A673 (cell line): ENCODE measurements around the gene TBC1D2B.

Experiments
- EZH2 ChIP-seq: fragments of 200-600 bp; sonication (generic); IDR thresholded peaks from 2 replicates; pipeline ENCODE4 v1.6.1; 2017; ENCODE audit warnings: borderline replicate concordance, low read depth, mild to moderate bottlenecking, mixed read lengths, antibody characterized with exemption, low read length; ENCODE audit not compliant: poor library complexity, severe bottlenecking
- TF ChIP-seq, protein P1 (sequence below): fragments of 300-800, 200-600 bp; sonication (generic); conservative IDR thresholded peaks from 2 replicates; pipeline ENCODE4 v1.5.1; 2017; ENCODE audit warnings: low read depth, mild to moderate bottlenecking, antibody characterized with exemption, low read length, moderate library complexity, mixed read lengths

DNA sequence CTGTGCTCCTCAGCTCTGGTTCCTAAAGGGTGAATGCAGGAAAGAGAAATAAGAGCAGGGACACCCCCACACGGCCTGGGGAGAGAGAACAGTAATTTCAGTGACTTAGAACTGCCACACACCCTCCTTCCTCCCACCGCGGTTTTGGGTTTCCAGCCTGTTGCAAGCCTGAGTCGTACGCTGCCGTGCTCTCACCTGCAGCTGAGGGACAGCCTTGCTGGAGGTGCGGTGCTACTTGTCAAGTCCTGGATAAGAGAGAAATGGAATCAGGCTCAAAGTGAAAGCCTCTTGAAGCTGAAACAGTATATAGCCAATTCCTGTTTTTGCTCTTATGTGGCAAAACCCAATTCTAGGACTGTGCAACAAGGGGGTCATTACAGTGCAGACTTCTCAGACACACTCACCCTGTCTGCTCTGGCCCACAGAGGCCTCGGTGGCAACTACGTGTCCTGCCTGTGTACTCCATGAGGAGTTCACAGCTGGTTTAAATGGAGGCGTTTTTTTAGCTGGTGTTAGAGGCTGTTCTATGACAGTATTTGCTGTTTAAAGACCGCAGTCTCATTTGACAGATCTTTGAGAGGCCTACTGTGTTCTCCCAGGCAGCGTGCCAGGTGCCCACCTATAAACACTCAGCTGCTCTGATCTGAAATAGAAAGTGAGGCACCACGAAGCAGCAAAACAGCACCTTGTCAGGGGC, 42.9 kb downstream of the TBC1D2B start:
- TF ChIP-seq, protein P1, sequence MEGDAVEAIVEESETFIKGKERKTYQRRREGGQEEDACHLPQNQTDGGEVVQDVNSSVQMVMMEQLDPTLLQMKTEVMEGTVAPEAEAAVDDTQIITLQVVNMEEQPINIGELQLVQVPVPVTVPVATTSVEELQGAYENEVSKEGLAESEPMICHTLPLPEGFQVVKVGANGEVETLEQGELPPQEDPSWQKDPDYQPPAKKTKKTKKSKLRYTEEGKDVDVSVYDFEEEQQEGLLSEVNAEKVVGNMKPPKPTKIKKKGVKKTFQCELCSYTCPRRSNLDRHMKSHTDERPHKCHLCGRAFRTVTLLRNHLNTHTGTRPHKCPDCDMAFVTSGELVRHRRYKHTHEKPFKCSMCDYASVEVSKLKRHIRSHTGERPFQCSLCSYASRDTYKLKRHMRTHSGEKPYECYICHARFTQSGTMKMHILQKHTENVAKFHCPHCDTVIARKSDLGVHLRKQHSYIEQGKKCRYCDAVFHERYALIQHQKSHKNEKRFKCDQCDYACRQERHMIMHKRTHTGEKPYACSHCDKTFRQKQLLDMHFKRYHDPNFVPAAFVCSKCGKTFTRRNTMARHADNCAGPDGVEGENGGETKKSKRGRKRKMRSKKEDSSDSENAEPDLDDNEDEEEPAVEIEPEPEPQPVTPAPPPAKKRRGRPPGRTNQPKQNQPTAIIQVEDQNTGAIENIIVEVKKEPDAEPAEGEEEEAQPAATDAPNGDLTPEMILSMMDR, result no peak
- no peak for TF ChIP-seq EZH2
